Colon (tissue), 2 donors: Measurements from ENCODE around the gene FHIT.

Experiments used
- FAIRE-seq: peaks from 2 replicates; lab custom pipeline; 2012; peaks lifted over from hg19 to GRCh38; lab: Jason Lieb, UNC
- donor health status: control.
- donor health status: control.

FHIT gene

GRCh38 chr3:61169621-61170251 lies 81.5 kb downstream of the FHIT start:
- no peak for FAIRE-seq

GRCh38 chr3:61168286-61168685 lies 83.0 kb downstream of the FHIT start:
- no peak for FAIRE-seq

DNA sequence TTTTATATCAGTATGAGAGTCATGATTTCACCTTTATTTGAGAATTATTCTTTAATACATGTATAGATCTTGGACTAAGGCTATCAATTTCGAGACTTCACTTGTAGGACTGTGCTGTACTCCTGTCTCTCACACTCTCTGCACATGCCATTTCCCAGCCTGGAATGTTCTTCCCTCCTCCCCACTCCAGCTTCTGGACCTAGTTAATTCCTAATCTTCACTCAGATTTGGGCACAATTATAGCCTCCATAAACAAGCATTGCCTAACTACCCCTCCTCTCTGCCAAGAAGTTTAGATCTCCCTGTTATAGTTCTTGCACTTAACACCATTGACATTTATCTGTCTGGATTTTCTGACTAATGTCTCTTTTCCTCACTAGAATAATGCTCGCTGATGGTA lies 88.3 kb downstream of the FHIT start:
- FAIRE-seq, result no peak

GRCh38 chr3:61158667-61159066 lies 92.6 kb downstream of the FHIT start:
- FAIRE-seq, result no peak

- no peak for FAIRE-seq
Measured at GRCh38 chr3:61158216-61158615, 93.0 kb downstream of the FHIT start.

DNA sequence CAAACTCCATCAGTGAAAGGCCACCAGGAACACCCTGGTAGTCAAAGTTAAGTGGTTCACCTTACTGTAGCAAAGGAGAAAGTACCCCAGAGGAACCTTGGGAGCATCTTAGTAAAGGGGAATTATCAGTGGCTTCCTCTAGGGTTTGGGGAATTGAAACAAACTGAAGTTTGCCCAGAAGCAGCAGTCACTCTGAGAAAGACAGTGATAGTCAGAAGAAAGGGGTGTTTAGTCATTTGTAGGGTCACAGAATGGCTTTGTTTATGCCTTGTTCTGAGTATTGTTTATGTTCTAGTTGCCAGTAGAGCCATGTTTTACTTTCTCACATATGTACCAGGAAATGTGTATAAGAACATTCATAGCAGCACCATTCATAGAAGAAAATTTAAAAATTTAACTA lies 93.8 kb downstream of the FHIT start:
- FAIRE-seq, result no peak

GRCh38 chr3:61155701-61156292 lies 95.5 kb downstream of the FHIT start:
- FAIRE-seq, result no peak

- FAIRE-seq, result no peak
Measured at GRCh38 chr3:61154457-61155198, 96.6 kb downstream of the FHIT start.

DNA sequence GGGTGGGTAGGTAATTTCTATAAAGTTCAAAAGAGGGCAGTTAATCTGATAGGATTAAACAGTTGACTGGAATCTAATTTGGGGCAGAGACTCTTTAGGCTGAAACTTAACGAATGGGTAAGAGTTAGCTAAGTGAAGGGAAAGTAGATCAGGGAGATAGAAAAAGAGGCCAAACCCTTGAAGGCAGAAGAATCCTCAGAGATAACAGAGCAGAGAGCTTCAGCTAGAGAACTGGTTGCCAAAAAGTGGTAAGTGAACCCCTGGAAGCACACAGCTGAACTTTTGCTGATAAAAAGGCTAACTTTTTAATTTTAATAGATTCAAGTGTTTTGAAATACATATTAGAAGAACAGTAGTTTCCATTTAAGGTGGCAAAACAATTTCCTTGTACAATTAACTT lies 99.2 kb downstream of the FHIT start:
- FAIRE-seq, result no peak

GRCh38 chr3:61149236-61149635 lies 102.0 kb downstream of the FHIT start:
- no peak for FAIRE-seq

DNA sequence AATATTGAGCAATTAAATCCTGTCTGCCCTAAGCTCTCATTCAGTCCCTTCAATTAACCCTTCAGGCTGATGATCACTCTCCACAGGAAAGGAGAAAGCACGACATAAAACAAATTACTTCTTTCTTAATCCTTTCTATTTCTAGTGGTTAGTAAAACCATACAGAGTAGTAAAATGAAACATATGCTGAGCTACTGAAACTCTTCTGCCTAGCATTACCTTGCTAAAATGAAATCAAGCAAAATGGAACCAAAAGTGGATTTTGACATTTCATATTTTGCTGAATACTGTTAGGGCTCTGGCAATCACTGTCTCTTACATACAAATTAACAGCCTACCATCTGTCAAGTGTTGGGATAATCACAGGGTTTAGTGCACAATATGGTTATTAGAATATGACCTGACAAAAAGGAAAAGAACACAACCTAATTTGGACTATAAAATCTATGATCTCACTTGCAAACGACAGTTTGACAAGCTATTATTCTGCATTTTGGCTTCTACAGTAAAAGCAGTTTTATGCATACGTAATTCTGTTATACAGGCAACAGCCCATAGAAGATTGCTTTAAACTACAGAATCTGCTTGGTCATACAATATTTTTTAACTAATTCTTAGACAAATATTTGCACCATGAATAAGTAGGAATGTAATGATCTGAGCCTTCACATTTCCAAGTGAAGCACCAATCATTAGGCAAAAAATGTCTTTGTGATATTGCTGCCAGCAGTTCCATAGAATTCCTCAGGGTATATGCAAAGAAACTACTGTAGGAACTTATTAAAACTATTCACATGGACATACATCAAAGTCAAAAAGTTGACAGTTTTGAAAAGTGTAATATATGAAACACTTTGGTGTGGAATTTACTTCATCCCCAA lies 105.0 kb downstream of the FHIT start:
- FAIRE-seq, result no peak

- FAIRE-seq, result no peak
Measured at GRCh38 chr3:61141697-61142096, 109.6 kb downstream of the FHIT start.

- no peak for FAIRE-seq
Measured at GRCh38 chr3:61141227-61141626, 110.0 kb downstream of the FHIT start.

- no peak for FAIRE-seq
Measured at GRCh38 chr3:61139686-61140085, 111.6 kb downstream of the FHIT start.

DNA sequence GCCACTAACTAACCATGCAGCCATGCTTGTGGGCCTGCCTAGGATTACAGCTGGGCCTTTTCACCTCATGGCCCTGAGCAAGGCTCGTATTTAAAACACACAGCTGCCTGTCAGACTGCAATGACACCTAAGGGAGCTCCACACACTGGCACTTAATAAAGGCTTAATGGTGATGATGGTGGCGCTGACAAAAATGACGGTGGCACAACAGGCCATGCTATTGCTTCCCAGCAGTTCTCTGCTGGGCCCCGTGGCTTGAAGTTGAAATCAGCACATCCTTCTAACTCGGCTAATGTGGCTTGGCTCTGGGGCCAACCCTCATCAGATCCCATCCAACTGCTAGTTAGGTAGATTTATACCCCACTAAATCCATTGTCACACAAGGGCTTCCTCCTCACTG lies 112.9 kb downstream of the FHIT start:
- no peak for FAIRE-seq

- no peak for FAIRE-seq
Measured at GRCh38 chr3:61136191-61136590, 115.1 kb downstream of the FHIT start.

GRCh38 chr3:61134532-61134931 lies 116.7 kb downstream of the FHIT start:
- no peak for FAIRE-seq

GRCh38 chr3:61132062-61132461 lies 119.2 kb downstream of the FHIT start:
- no peak for FAIRE-seq

- FAIRE-seq, result no peak
Measured at GRCh38 chr3:61118830-61119229, 132.4 kb downstream of the FHIT start.

DNA sequence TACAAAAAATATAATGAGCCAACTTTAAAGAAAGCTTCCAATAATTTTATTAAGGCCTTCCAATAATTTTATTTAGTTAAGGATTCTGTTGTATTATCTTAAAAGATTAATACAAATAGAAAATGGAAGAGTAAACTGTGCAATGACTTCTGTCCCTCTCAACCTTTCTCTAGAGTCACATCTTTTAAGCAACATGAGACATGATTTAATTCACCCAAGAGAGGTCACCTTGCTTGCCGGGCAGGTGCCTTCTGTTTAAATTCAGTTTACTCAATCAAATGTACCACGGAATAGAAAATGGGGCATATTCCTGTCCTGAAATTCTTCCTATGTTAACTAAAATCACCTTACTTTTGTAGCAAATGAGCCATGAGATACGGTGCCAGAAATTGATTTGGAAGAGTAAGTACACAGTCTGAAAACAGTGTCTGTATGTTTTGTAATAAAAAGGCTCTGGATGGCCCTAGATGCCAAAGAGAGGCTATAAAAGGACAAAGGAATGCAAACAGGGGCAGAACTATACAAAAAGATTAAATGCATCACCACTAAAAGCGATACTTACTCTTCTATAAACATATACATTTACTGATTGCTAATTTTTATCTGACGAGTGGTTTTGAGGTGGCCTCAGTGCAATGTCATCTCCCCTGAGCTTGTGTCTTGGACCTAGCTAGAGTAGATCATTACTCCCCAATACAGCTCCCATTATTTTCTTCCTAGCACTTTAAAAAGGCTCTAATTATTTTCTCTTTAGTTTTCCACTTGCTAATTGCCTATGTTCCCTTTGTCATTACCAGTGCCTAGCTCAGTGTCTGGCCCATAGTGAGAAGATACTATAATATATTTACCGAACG lies 134.0 kb downstream of the FHIT start:
- FAIRE-seq, result no peak

DNA sequence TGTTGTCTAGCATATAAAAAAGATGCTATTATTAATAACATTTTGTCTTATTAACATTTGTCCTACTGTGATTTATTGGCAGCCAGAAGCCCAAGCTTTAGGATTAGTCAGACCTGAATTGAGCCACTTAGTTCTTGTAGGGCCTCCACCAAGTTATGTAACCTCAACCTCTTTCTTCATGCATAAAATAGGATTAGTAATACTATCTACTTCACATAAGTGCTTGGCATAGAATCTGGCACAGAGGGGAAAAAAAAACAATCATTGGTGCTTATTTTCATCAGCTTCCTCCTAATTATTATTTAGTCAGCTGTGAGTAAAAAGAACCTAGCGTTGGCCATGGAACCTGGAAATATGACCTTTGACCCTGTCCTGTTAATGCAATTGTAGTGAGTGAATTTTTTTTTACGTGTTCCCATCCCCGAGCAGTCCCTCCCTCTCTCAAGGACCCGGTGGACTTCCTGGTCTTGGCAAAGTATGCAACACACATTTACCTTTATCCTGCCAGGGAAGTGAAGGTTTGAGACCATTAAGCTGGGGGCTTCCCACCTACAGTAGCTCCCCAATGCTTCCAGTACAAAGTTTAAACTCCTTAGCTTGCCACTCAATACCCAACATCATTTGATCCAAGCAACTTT lies 136.8 kb downstream of the FHIT start:
- no peak for FAIRE-seq
